Caco-2 (cell line): ENCODE data around the gene ARHGAP29. TPM values are rescaled to one million over a fixed set of nuclear protein-coding genes. Genes with fewer than 3 reads are reported as not detected.
"Not testable (repeated sequence)": the region's sequence is repeated elsewhere in the genome, so short reads cannot be mapped to it uniquely, and the experiment has no call there.

Experiments used
- BruUV-seq: library from RNA; stranded (reverse); fragments of 400-500 nt; replicated peaks from 2 replicates; lab custom pipeline; 2021; lab: Mats Ljungman, UMichigan
- CTCF ChIA-PET: fragments of 300-600 bp; sonication (Branson Sonifier 250); formaldehyde crosslinking; loops from one replicate; lab custom pipeline; 2022; ENCODE audit warnings: antibody characterized with exemption; lab: Charles Lee
- POLR2A ChIA-PET: fragments of 300-600 bp; sonication (Branson Sonifier 250); formaldehyde crosslinking; loops from one replicate; lab custom pipeline; 2022; ENCODE audit warnings: antibody characterized with exemption; lab: Charles Lee
- DNase-seq, 2 experiments: peaks; one replicate each; pipeline versions ENCODE4 v3.0.0 to v3.0.0-alpha.2; 2020 to 2022
- H3K27me3 ChIP-seq: replicated peaks from 2 replicates; pipeline ENCODE4 v1.6.0; 2011; ENCODE audit warnings: low read length; ENCODE audit not compliant: control insufficient read depth, insufficient read depth
- H3K36me3 ChIP-seq: 2 replicates; pipeline ENCODE4 v1.5.1; 2011; ENCODE audit warnings: low read length; ENCODE audit not compliant: control insufficient read depth, insufficient read depth
- H3K4me1 ChIP-seq: fragments of 250-450 bp; sonication (Bioruptor Pico); 2 replicates; pipeline ENCODE4 v1.5.1; 2020; ENCODE audit warnings: mild to moderate bottlenecking
- H3K4me3 ChIP-seq: 2 replicates; pipeline ENCODE4 v1.5.1; 2011; ENCODE audit warnings: low read depth, mild to moderate bottlenecking, control low read depth, low read length
- H3K9me3 ChIP-seq: fragments of 250-450 bp; sonication (Bioruptor Pico); 2 replicates; pipeline ENCODE4 v1.5.1; 2020; ENCODE audit warnings: mild to moderate bottlenecking, moderate library complexity
- H3K27ac Mint-ChIP-seq: one replicate; pipeline ENCODE4 v1.8.0; 2022; ENCODE audit warnings: mixed read lengths; ENCODE audit not compliant: unreplicated experiment
- H3K27me3 Mint-ChIP-seq: one replicate; pipeline ENCODE4 v1.8.0; 2022; ENCODE audit warnings: mixed read lengths; ENCODE audit not compliant: insufficient read depth, unreplicated experiment
- H3K36me3 Mint-ChIP-seq: one replicate; pipeline ENCODE4 v1.8.0; 2022; ENCODE audit warnings: mild to moderate bottlenecking, mixed read lengths; ENCODE audit not compliant: insufficient read depth, unreplicated experiment
- H3K4me1 Mint-ChIP-seq: one replicate; pipeline ENCODE4 v1.8.0; 2022; ENCODE audit warnings: low read depth, mixed read lengths; ENCODE audit not compliant: unreplicated experiment
- H3K4me3 Mint-ChIP-seq: one replicate; pipeline ENCODE4 v1.8.0; 2022; ENCODE audit warnings: mild to moderate bottlenecking, moderate library complexity, mixed read lengths; ENCODE audit not compliant: unreplicated experiment
- H3K9me3 Mint-ChIP-seq: one replicate; pipeline ENCODE4 v1.8.0; 2022; ENCODE audit warnings: mixed read lengths; ENCODE audit not compliant: unreplicated experiment
- intact Hi-C: fragments of 100-400 bp; cut with micrococcal nuclease; formaldehyde crosslinking; loops from one replicate; pipeline ENCODE4 v1.10.0; 2022; ENCODE audit not compliant: unreplicated experiment
- total RNA-seq: library from RNA; stranded (reverse); gene quantifications from 2 replicates; pipeline ENCODE4 v1.2.3, GENCODE V29; 2022
- TF ChIP-seq, protein P1 (sequence below), 2 experiments: fragments of 200-600 bp in 1 of 2; IDR thresholded peaks; 1 replicate in 1 of 2; 2 replicates in 1 of 2; pipeline versions ENCODE4 v1.5.1 to v1.8.0; 2011 to 2022; ENCODE audit warnings: antibody characterized with exemption in 1 of 2, control low read depth in 1 of 2, inconsistent platforms in 1 of 2, low read depth in 1 of 2, low read length in 1 of 2, mild to moderate bottlenecking in 1 of 2, moderate library complexity in 1 of 2; ENCODE audit not compliant: insufficient read depth in 1 of 2, severe bottlenecking in 1 of 2, unreplicated experiment in 1 of 2

ARHGAP29 gene
- total RNA-seq, 1 experiment from 2014 or later: 30.3 TPM

DNA sequence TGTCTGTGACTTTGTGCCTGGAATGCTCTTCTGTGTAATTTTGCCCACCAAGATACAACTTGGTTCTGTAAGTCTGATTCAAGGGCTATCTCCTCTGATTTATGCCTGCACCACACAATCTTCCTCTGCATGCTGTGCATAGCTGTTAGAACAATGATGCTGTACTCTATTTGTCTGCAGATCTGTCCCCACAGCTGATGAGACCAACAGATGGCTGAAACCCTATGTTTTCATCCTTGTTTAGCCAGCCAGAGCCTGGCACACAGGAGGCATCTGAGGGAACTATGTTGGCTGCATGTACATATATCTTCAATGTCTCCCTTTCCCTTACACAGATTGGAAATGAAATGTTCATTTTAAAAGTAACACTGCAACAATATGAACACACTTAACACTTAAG is 58.5 kb downstream of the ARHGAP29 start:
- ChIA-PET CTCF (no interaction called here), POLR2A (no interaction called here)
- DNase-seq: no peak
- H3K36me3 Mint-ChIP-seq: peaks cover 82% of the 10 kb centered on the region
- no peak overlapping the region for H3K4me3 ChIP-seq
- H3K4me1 Mint-ChIP-seq: peaks cover 13% of the 10 kb centered on the region
- intact Hi-C loops: no loop called here
- no peak overlapping the region for H3K27ac Mint-ChIP-seq
- no peaks in the 10 kb centered on the region for H3K27me3 ChIP-seq
- H3K36me3 ChIP-seq: no peaks in the 10 kb centered on the region
- no peaks in the 10 kb centered on the region for H3K9me3 ChIP-seq
- H3K9me3 Mint-ChIP-seq: no peaks in the 10 kb centered on the region
- TF ChIP-seq, protein P1, sequence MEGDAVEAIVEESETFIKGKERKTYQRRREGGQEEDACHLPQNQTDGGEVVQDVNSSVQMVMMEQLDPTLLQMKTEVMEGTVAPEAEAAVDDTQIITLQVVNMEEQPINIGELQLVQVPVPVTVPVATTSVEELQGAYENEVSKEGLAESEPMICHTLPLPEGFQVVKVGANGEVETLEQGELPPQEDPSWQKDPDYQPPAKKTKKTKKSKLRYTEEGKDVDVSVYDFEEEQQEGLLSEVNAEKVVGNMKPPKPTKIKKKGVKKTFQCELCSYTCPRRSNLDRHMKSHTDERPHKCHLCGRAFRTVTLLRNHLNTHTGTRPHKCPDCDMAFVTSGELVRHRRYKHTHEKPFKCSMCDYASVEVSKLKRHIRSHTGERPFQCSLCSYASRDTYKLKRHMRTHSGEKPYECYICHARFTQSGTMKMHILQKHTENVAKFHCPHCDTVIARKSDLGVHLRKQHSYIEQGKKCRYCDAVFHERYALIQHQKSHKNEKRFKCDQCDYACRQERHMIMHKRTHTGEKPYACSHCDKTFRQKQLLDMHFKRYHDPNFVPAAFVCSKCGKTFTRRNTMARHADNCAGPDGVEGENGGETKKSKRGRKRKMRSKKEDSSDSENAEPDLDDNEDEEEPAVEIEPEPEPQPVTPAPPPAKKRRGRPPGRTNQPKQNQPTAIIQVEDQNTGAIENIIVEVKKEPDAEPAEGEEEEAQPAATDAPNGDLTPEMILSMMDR (IDR thresholded peaks at IDR 0.05; ENCODE audit: insufficient read depth in 1 of 2, low read depth in 1 of 2, low read length in 1 of 2, severe bottlenecking in 1 of 2, unreplicated experiment in 1 of 2): no peak
- no peak overlapping the region for H3K4me3 Mint-ChIP-seq
- no TSS peak for BruUV-seq
- H3K4me1 ChIP-seq: no peaks in the 10 kb centered on the region
- no peaks in the 10 kb centered on the region for H3K27me3 Mint-ChIP-seq

DNA sequence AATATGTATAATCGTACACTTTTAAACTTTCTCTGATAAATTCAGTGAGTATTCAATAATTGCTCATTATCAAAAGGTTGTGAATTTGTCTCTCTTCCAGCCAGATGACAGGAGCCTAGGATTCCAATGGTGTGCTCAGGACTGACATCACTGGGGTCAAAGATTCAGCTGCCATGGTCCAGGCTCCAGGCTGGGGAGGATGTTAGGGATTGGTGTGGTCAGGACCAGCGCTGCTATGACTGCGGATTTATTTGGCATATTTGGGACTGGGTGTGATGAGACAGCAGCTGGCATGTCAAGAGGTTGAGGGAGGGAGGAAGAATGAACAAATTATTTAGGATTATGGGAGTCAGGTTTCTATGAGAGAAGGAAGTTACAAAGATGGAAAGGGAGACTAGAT is 68.3 kb downstream of the ARHGAP29 start:
- Histone ChIP-seq H3K9me3 (no peaks in the 10 kb centered on the region), H3K27me3 (no peaks in the 10 kb centered on the region), H3K36me3 (no peaks in the 10 kb centered on the region), H3K4me3 (no peak overlapping the region), H3K4me1 (no peaks in the 10 kb centered on the region)
- H3K4me1 Mint-ChIP-seq: no peaks in the 10 kb centered on the region
- BruUV-seq: no TSS peak
- ChIA-PET POLR2A (no interaction called here), CTCF (no interaction called here)
- TF ChIP-seq, protein P1 (IDR thresholded peaks at IDR 0.05; ENCODE audit: insufficient read depth in 1 of 2, low read depth in 1 of 2, low read length in 1 of 2, severe bottlenecking in 1 of 2, unreplicated experiment in 1 of 2): no peak
- H3K36me3 Mint-ChIP-seq: peaks cover 66% of the 10 kb centered on the region
- intact Hi-C loops: loop anchor here (10.0 kb wide), 1 partner anchor 166 kb away; no protein-coding TSS in a partner anchor
- no peak overlapping the region for H3K27ac Mint-ChIP-seq
- DNase-seq: no peak
- H3K9me3 Mint-ChIP-seq: no peaks in the 10 kb centered on the region
- no peak overlapping the region for H3K4me3 Mint-ChIP-seq
- no peaks in the 10 kb centered on the region for H3K27me3 Mint-ChIP-seq

DNA sequence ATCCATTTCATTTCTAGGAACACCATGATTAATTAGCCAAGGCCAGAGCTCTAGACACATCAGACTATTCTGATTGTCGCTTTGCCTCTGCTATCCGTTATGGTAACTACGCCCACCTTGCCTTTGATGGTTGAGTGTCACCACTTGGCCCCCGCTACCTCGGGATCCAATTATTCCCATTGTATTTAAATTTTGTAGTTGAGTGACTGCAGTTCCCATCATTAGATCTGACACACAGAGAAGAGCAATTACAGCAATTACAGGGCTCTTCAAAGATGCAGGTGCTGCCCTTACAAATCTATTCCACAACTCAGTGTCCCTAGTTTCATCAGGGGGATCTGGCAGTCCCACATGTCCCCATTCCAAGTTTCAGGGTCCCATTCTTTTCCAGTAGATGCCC is 71.5 kb downstream of the ARHGAP29 start:
- no peak for DNase-seq
- Mint-ChIP-seq H3K27ac (no peak overlapping the region), H3K27me3 (no peaks in the 10 kb centered on the region), H3K36me3 (peaks cover 60% of the 10 kb centered on the region), H3K4me3 (no peak overlapping the region), H3K4me1 (peaks cover 7% of the 10 kb centered on the region), H3K9me3 (peaks cover 9% of the 10 kb centered on the region)
- TF ChIP-seq, protein P1 (IDR thresholded peaks at IDR 0.05; ENCODE audit: insufficient read depth in 1 of 2, low read depth in 1 of 2, low read length in 1 of 2, severe bottlenecking in 1 of 2, unreplicated experiment in 1 of 2): no peak
- ChIA-PET POLR2A (no interaction called here), CTCF (no interaction called here)
- Histone ChIP-seq H3K27me3 (no peaks in the 10 kb centered on the region), H3K36me3 (no peaks in the 10 kb centered on the region), H3K9me3 (no peaks in the 10 kb centered on the region), H3K4me3 (no peak overlapping the region), H3K4me1 (peaks cover under 1% of the 10 kb centered on the region; the same call in 1 of the 2 replicates)
- intact Hi-C loops: loop anchor here (10.0 kb wide), 1 partner anchor 169 kb away; no protein-coding TSS in a partner anchor
- no TSS peak for BruUV-seq

DNA sequence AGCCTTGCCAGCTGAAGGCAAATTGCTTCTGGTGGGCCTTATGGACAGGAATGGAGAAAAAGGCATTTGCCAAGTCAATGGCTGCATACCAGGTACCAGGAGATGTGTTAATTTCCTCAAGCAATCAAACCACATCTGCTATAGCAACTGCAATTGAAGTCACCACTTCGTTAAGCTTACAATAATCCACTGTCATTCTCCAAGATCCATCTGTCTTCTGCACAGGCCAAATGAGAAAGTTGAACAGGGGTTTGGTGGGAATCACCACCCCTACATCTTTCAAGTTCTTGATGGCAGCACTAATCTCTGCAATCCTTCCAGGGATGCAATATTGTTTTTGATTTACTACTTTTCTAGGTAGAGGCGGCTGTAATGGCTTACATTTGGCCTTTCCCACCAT is 72.5 kb downstream of the ARHGAP29 start:
- CTCF ChIA-PET, H3K4me3 ChIP-seq: not testable (repeated sequence)

DNA sequence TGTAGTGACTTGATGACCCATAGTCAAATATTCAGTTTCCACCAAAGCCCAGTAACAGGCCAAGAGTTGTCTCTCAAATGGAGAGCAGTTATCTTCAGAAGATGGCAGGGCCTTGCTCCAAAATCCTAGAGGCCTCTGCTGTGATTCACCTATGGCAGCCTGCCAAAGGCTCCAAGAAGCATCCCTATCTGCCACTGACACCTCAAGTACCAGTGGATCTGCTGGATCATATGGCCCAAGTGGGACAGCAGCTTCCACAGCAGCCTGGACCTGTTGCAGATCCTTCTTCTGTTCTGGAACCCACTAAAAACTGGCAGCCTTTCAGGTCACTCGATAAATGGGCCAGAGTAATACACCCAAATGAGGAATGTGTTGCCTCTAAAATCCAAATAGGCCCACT is 73.3 kb downstream of the ARHGAP29 start:
- CTCF ChIA-PET, DNase-seq, POLR2A ChIA-PET, H3K4me1 ChIP-seq, H3K27ac Mint-ChIP-seq, H3K4me3 ChIP-seq, H3K4me1 Mint-ChIP-seq, H3K27me3 ChIP-seq, BruUV-seq, H3K36me3 ChIP-seq, H3K4me3 Mint-ChIP-seq, H3K9me3 Mint-ChIP-seq, H3K9me3 ChIP-seq, H3K27me3 Mint-ChIP-seq: not testable (repeated sequence)
- intact Hi-C loops: loop anchor here (5.0 to 10.0 kb wide), 3 partner anchors 47 to 171 kb away; no protein-coding TSS in a partner anchor
- H3K36me3 Mint-ChIP-seq: peaks cover 47% of the 10 kb centered on the region

More for the DNA sequence above, 72.5 kb downstream of the ARHGAP29 start:
- peaks cover 54% of the 10 kb centered on the region for H3K36me3 Mint-ChIP-seq
- H3K4me1 Mint-ChIP-seq, BruUV-seq, H3K27ac Mint-ChIP-seq, H3K27me3 ChIP-seq, H3K27me3 Mint-ChIP-seq, H3K9me3 ChIP-seq, H3K4me1 ChIP-seq, POLR2A ChIA-PET, H3K9me3 Mint-ChIP-seq, DNase-seq, H3K36me3 ChIP-seq, H3K4me3 Mint-ChIP-seq: not testable (repeated sequence)
- intact Hi-C loops: loop anchor here (5.0 to 10.0 kb wide), 3 partner anchors 48 to 170 kb away; no protein-coding TSS in a partner anchor
